Gastrocnemius medialis (tissue), 4 donors: ENCODE data around the gene HCN2. TPM values are rescaled to one million over a fixed set of nuclear protein-coding genes. Genes with fewer than 3 reads are reported as not detected.

Experiments
- ATAC-seq, 2 donors: fragments of 150-250 bp; one replicate each; pipeline ENCODE4 v1.9.1; 2016
- DNase-seq, 2 donors: peaks; one replicate each; pipeline ENCODE4 v3.0.0-alpha.2; 2019
- H3K27ac ChIP-seq, 4 donors: fragments of 200-600 bp; sonication (generic); 1 replicate in 1 of 4; 2 replicates in 3 of 4; pipeline ENCODE4 v1.5.1; 2016 to 2018; ENCODE audit warnings: mild to moderate bottlenecking in 2 of 4, moderate library complexity in 1 of 4
- H3K27me3 ChIP-seq, 3 donors: fragments of 200-600 bp; sonication (generic) in 2 of 3; 1 replicate in 1 of 3; 2 replicates in 2 of 3; pipeline versions ENCODE4 v1.5.1 to v1.6.0; 2016 to 2019; ENCODE audit warnings: mild to moderate bottlenecking in 1 of 3, moderate library complexity in 1 of 3
- H3K36me3 ChIP-seq, 2 donors: fragments of 200-600 bp; sonication (generic) in 1 of 2; one replicate each; pipeline ENCODE4 v1.5.1; 2017 to 2018
- H3K4me1 ChIP-seq, 2 donors: fragments of 200-600 bp; sonication (generic) in 1 of 2; one replicate each; pipeline ENCODE4 v1.5.1; 2016 to 2017; ENCODE audit warnings: mild to moderate bottlenecking in 2 of 2
- H3K4me3 ChIP-seq, 4 donors: fragments of 200-600 bp; sonication (generic) in 3 of 4; 1 replicate in 1 of 4; 2 replicates in 3 of 4; pipeline ENCODE4 v1.5.1; 2016 to 2019; ENCODE audit warnings: mild to moderate bottlenecking in 2 of 4
- H3K9me3 ChIP-seq, 3 donors: fragments of 200-600 bp; sonication (generic) in 2 of 3; 1 replicate in 1 of 3; 2 replicates in 2 of 3; pipeline ENCODE4 v1.5.1; 2016 to 2019
- CTCF ChIP-seq, 5 experiments: fragments of 450-650 bp in 3 of 5; fragments of 200-600 bp in 2 of 5; sonication (generic) in 2 of 5; IDR thresholded peaks in 4 of 5; conservative IDR thresholded peaks in 1 of 5; 1 replicate in 4 of 5; 2 replicates in 1 of 5; pipeline ENCODE4 v1.5.1; 2016 to 2019; ENCODE audit warnings: antibody characterized with exemption in 5 of 5, mild to moderate bottlenecking in 3 of 5, moderate library complexity in 3 of 5
- POLR2A ChIP-seq, 2 donors: fragments of 450-650 bp; IDR thresholded peaks; one replicate each; pipeline ENCODE4 v1.6.1; 2017; ENCODE audit warnings: antibody characterized with exemption in 2 of 2, mild to moderate bottlenecking in 2 of 2, moderate library complexity in 2 of 2
- in situ Hi-C, 4 donors: fragments of 200-750 bp; cut with MboI; loops; one replicate each; pipeline versions ENCODE4 v1.15.0 to v1.8.0; 2017; ENCODE audit warnings: low sequenced_read_pairs in 4 of 4
- intact Hi-C: fragments of 100-400 bp; cut with DNase I; formaldehyde crosslinking; loops from one replicate; pipeline ENCODE4 v1.15.1; 2023; ENCODE audit warnings: low total_unique reads
- total RNA-seq, 4 donors: library from RNA; depleted of rRNA; stranded (reverse); fragments of >200 nt; gene quantifications; one replicate each; pipeline versions ENCODE4 v1.1.0 to v1.2.3, GENCODE V29; 2016

HCN2 gene
- under 1 TPM in 1 of 4 donors, not detected in 3; 0.10 TPM for total RNA-seq

- ATAC-seq: no peak
- no peak for DNase-seq
- no peaks in the 10 kb centered on the region for H3K4me1 ChIP-seq
- H3K27ac ChIP-seq: no peak within 1 kb of the TSS
- intact Hi-C loops (no loop called here), in situ Hi-C loops (no loop called here)
- no peak for TF ChIP-seq POLR2A (IDR thresholded peaks at IDR 0.05)
- no peak for TF ChIP-seq CTCF (IDR thresholded peaks at IDR 0.05 in 4 of 5, conservative IDR thresholded peaks at IDR 0.05 in 1 of 5)
- no peaks in the 10 kb centered on the region for H3K9me3 ChIP-seq
- H3K27me3 ChIP-seq: peaks cover 39 to 53% (median 43%) of the 10 kb centered on the region in 3 donors
- H3K36me3 ChIP-seq: no peaks in the 10 kb centered on the region
- no peak within 1 kb of the TSS for H3K4me3 ChIP-seq
These were observed at the start of gene HCN2 for GRCh38 chr19:589693-590395. Gene HCN2 (plus strand): TSS chr19:589881. CDS start chr19:589946, 65 bp downstream.

GRCh38 chr19:540867-541637 lies 48.6 kb upstream of the HCN2 start:
- in situ Hi-C loops (no loop called here), intact Hi-C loops (no loop called here)
- no peak for DNase-seq
- no peak overlapping the region for H3K27ac ChIP-seq
- no peak overlapping the region for H3K4me3 ChIP-seq
- TF ChIP-seq POLR2A (IDR thresholded peaks at IDR 0.05) (no peak), CTCF (IDR thresholded peaks at IDR 0.05 in 4 of 5, conservative IDR thresholded peaks at IDR 0.05 in 1 of 5) (no peak)
- H3K9me3 ChIP-seq: no peaks in the 10 kb centered on the region
- H3K4me1 ChIP-seq: no peaks in the 10 kb centered on the region
- peaks cover 0 to 45% of the 10 kb centered on the region in 2 donors for H3K36me3 ChIP-seq
- no peaks in the 10 kb centered on the region for H3K27me3 ChIP-seq
- ATAC-seq: no peak

GRCh38 chr19:541699-542098 lies 48.0 kb upstream of the HCN2 start:
- TF ChIP-seq POLR2A (IDR thresholded peaks at IDR 0.05) (no peak), CTCF (IDR thresholded peaks at IDR 0.05 in 4 of 5, conservative IDR thresholded peaks at IDR 0.05 in 1 of 5) (no peak)
- ATAC-seq: no peak
- Histone ChIP-seq H3K27me3 (no peaks in the 10 kb centered on the region), H3K36me3 (peaks cover 0 to 38% of the 10 kb centered on the region in 2 donors), H3K4me3 (no peak overlapping the region), H3K9me3 (no peaks in the 10 kb centered on the region), H3K27ac (no peak overlapping the region), H3K4me1 (no peaks in the 10 kb centered on the region)
- no peak for DNase-seq
- intact Hi-C loops (no loop called here), in situ Hi-C loops (no loop called here)

GRCh38 chr19:542173-542866 lies 47.4 kb upstream of the HCN2 start:
- in situ Hi-C loops (no loop called here), intact Hi-C loops (no loop called here)
- Histone ChIP-seq H3K4me1 (no peaks in the 10 kb centered on the region), H3K27ac (no peak overlapping the region), H3K4me3 (no peak overlapping the region), H3K36me3 (peaks cover 0 to 33% of the 10 kb centered on the region in 2 donors), H3K9me3 (no peaks in the 10 kb centered on the region), H3K27me3 (no peaks in the 10 kb centered on the region)
- TF ChIP-seq POLR2A (IDR thresholded peaks at IDR 0.05) (no peak), CTCF (IDR thresholded peaks at IDR 0.05 in 4 of 5, conservative IDR thresholded peaks at IDR 0.05 in 1 of 5) (no peak)
- ATAC-seq (no peak), DNase-seq (no peak)
